Left ventricle myocardium superior (tissue), 1 donor: ENCODE data around the gene IL1RL2. TPM values are rescaled to one million over a fixed set of nuclear protein-coding genes. Genes with fewer than 3 reads are reported as not detected.

ENCODE experiments used
- ATAC-seq: fragments of 200-7000 bp; cut with Tn5 transposase; one replicate; pipeline ENCODE4 v1.9.1; 2020; ENCODE audit warnings: mild to moderate bottlenecking, moderate library complexity
- DNase-seq: peaks from one replicate; pipeline ENCODE4 v3.0.0-alpha.2; 2020
- intact Hi-C: fragments of 100-400 bp; cut with micrococcal nuclease; formaldehyde crosslinking; loops from one replicate; pipeline ENCODE4 v1.11.0; 2022
- total RNA-seq: library from RNA; stranded (reverse); fragmentation: NEBNext Ultra II Directional; extraction: Animal tissue kit (Norgen Biotek cat#: 25700); gene quantifications from one replicate; pipeline ENCODE4 v1.2.1, GENCODE V29; 2021
- donor health status: DM: no; HTN: yes; CAD: no; lungs with severe emphysema.

The IL1RL2 gene
- total RNA-seq, 1 donor from 2014 or later = not detected

- no peak for DNase-seq
These were observed 46.5 kb downstream of the IL1RL2 start for GRCh38 chr2:102233132-102233884.

GRCh38 chr2:102235042-102235473, 48.2 kb downstream of the IL1RL2 start:
- intact Hi-C loops = no loop called here

More at GRCh38 chr2:102233132-102233884, 46.5 kb downstream of the IL1RL2 start:
- ATAC-seq = no peak
- intact Hi-C loops = no loop called here

GRCh38 chr2:102235491-102235890, 48.7 kb downstream of the IL1RL2 start:
- ATAC-seq = peak; percentile 22
- intact Hi-C loops = no loop called here

More at GRCh38 chr2:102235042-102235473, 48.2 kb downstream of the IL1RL2 start:
- no peak for DNase-seq
- no peak for ATAC-seq

GRCh38 chr2:102236132-102236531, 49.3 kb downstream of the IL1RL2 start:
- DNase-seq = no peak
- intact Hi-C loops = no loop called here
- no peak for ATAC-seq

More at GRCh38 chr2:102235491-102235890, 48.7 kb downstream of the IL1RL2 start:
- DNase-seq = no peak

- ATAC-seq (no peak), DNase-seq (no peak)
- intact Hi-C loops = no loop called here
These were observed 50.4 kb downstream of the IL1RL2 start for GRCh38 chr2:102237176-102237575.

- no peak for ATAC-seq
- DNase-seq = no peak
- intact Hi-C loops = no loop called here
These were observed 51.4 kb downstream of the IL1RL2 start for GRCh38 chr2:102238039-102238756.

- intact Hi-C loops = no loop called here
- DNase-seq = no peak
- ATAC-seq = no peak
These were observed 52.0 kb downstream of the IL1RL2 start for GRCh38 chr2:102238778-102239177.

- intact Hi-C loops = no loop called here
- no peak for ATAC-seq
- no peak for DNase-seq
These were observed 52.5 kb downstream of the IL1RL2 start for GRCh38 chr2:102239344-102239743.

GRCh38 chr2:102240640-102241370, 54.0 kb downstream of the IL1RL2 start:
- intact Hi-C loops = loop anchor here (5.0 to 10.0 kb wide), 2 partner anchors 66 to 219 kb away; no protein-coding TSS in a partner anchor
- DNase-seq (peak; percentile 94), ATAC-seq (peak; percentile 92)

- intact Hi-C loops = loop anchor here (5.0 to 10.0 kb wide), 2 partner anchors 67 to 219 kb away; no protein-coding TSS in a partner anchor
- ATAC-seq = no peak
- no peak for DNase-seq
These were observed 54.9 kb downstream of the IL1RL2 start for GRCh38 chr2:102241616-102242305.

GRCh38 chr2:102245266-102246151, 58.7 kb downstream of the IL1RL2 start:
- intact Hi-C loops = loop anchor here (10.0 kb wide), 1 partner anchor 71 kb away; no protein-coding TSS in a partner anchor
- peak; percentile 57 for DNase-seq
- peak; percentile 71 for ATAC-seq

GRCh38 chr2:102250278-102250821, 63.5 kb downstream of the IL1RL2 start:
- intact Hi-C loops = loop anchor here (5.0 kb wide), 1 partner anchor 107 kb away; the partner anchor contains the start of gene IL18R1
- ATAC-seq = no peak
- no peak for DNase-seq

- DNase-seq (peak; percentile 73), ATAC-seq (peak; percentile 86)
- intact Hi-C loops = loop anchor here (5.0 kb wide), 1 partner anchor 106 kb away; the partner anchor contains the start of gene IL18R1
These were observed 64.4 kb downstream of the IL1RL2 start for GRCh38 chr2:102251042-102251848.

- DNase-seq = no peak
- no peak for ATAC-seq
- intact Hi-C loops = loop anchor here (5.0 kb wide), 1 partner anchor 105 kb away; the partner anchor contains the start of gene IL18R1
These were observed 65.0 kb downstream of the IL1RL2 start for GRCh38 chr2:102251849-102252203.

- DNase-seq = no peak
- intact Hi-C loops = loop anchor here (5.0 kb wide), 1 partner anchor 105 kb away; the partner anchor contains the start of gene IL18R1
- no peak for ATAC-seq
These were observed 65.4 kb downstream of the IL1RL2 start for GRCh38 chr2:102252236-102252635.

- ATAC-seq (no peak), DNase-seq (no peak)
- intact Hi-C loops = loop anchor here (5.0 kb wide), 1 partner anchor 104 kb away; the partner anchor contains the start of gene IL18R1
These were observed 66.4 kb downstream of the IL1RL2 start for GRCh38 chr2:102253140-102253752.
